ENCODE data around the gene FLVCR2.

FLVCR2 gene

GRCh38 chr14:75578102-75578785 lies at the start of gene FLVCR2:
FLVCR2 (plus strand) TSS chr14:75578620; CDS start chr14:75578973, 353 bp downstream.
- no peak for DNase-seq

GRCh38 chr14:75531256-75531655 lies 47.2 kb upstream of the FLVCR2 start:
- DNase-seq = no peak

- DNase-seq = no peak
Measured at GRCh38 chr14:75531660-75532317, 46.6 kb upstream of the FLVCR2 start.

- DNase-seq = no peak
Measured at GRCh38 chr14:75533791-75534555, 44.4 kb upstream of the FLVCR2 start.

- DNase-seq = no peak
Measured at GRCh38 chr14:75535164-75535898, 43.1 kb upstream of the FLVCR2 start.

- DNase-seq = no peak
Measured at GRCh38 chr14:75537071-75537470, 41.3 kb upstream of the FLVCR2 start.

GRCh38 chr14:75539162-75539560 lies 39.3 kb upstream of the FLVCR2 start:
- no peak for DNase-seq

- no peak for DNase-seq
Measured at GRCh38 chr14:75539561-75540478, 38.6 kb upstream of the FLVCR2 start.

GRCh38 chr14:75540479-75540851 lies 38.0 kb upstream of the FLVCR2 start:
- no peak for DNase-seq

GRCh38 chr14:75542588-75543091 lies 35.8 kb upstream of the FLVCR2 start:
- DNase-seq = no peak

GRCh38 chr14:75543253-75543652 lies 35.2 kb upstream of the FLVCR2 start:
- no peak for DNase-seq

- DNase-seq = no peak
Measured at GRCh38 chr14:75543786-75544185, 34.6 kb upstream of the FLVCR2 start.

- no peak for DNase-seq
Measured at GRCh38 chr14:75545907-75546306, 32.5 kb upstream of the FLVCR2 start.

- no peak for DNase-seq
Measured at GRCh38 chr14:75547552-75548250, 30.7 kb upstream of the FLVCR2 start.

- no peak for DNase-seq
Measured at GRCh38 chr14:75548544-75548943, 29.9 kb upstream of the FLVCR2 start.

GRCh38 chr14:75549169-75549568 lies 29.3 kb upstream of the FLVCR2 start:
- no peak for DNase-seq

GRCh38 chr14:75551021-75551420 lies 27.4 kb upstream of the FLVCR2 start:
- no peak for DNase-seq

- no peak for DNase-seq
Measured at GRCh38 chr14:75553157-75553556, 25.3 kb upstream of the FLVCR2 start.

- no peak for DNase-seq
Measured at GRCh38 chr14:75553761-75554364, 24.6 kb upstream of the FLVCR2 start.

- no peak for DNase-seq
Measured at GRCh38 chr14:75554482-75554881, 23.9 kb upstream of the FLVCR2 start.

- DNase-seq = no peak
Measured at GRCh38 chr14:75558440-75558839, 20.0 kb upstream of the FLVCR2 start.
